Coronary artery (tissue), 2 donors: ENCODE measurements around the gene ELF1.
"Not testable (repeated sequence)": the region's sequence is repeated elsewhere in the genome, so short reads cannot be mapped to it uniquely, and the experiment has no call there.

ENCODE experiments used
- DNase-seq: peaks from one replicate; pipeline ENCODE4 v3.0.0-alpha.2; 2017; ENCODE audit warnings: low spot score
- H3K27ac ChIP-seq, 2 donors: fragments of 200-600 bp; sonication (generic); one replicate each; pipeline ENCODE4 v1.5.1; 2016 to 2019
- H3K4me3 ChIP-seq: fragments of 200-600 bp; sonication (generic); 2 replicates; pipeline ENCODE4 v1.5.1; 2016; ENCODE audit warnings: mild to moderate bottlenecking, moderate library complexity
- TF ChIP-seq, protein P1 (sequence below): fragments of 200-600 bp; sonication (generic); IDR thresholded peaks from one replicate; pipeline ENCODE4 v1.5.1; 2019; ENCODE audit warnings: antibody characterized with exemption

The ELF1 gene

DNA sequence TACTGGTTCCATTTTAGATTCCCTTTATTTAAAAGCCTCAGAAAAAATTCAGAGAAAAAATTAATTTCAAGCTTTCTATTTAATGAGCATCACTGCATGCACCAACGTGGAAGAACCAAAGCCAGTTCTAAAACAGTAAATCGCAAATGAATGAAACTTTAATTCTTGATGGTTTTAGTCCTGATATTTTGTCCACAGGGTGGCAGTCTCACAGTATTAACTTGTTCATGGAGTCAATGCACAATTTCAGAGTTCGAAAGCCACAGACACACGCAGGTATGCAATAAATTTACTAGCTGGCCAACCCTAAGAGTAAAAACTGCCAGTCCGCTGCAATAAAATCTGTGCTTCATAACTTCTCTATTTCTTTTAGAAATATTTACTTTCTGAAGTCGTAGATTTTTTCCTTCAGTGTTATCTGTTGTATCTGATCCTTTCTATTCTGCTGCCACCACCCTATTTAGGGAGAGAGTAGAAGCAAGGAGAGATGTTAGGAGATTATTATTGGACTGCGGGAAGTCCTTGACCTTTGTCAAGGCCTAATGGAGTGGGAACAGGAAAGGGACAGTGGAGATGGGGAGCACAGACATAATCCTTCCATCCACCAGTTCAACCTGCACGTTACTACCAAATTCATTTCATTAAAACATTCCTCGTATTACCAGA is 35.2 kb upstream of the ELF1 start:
- TF ChIP-seq, protein P1, sequence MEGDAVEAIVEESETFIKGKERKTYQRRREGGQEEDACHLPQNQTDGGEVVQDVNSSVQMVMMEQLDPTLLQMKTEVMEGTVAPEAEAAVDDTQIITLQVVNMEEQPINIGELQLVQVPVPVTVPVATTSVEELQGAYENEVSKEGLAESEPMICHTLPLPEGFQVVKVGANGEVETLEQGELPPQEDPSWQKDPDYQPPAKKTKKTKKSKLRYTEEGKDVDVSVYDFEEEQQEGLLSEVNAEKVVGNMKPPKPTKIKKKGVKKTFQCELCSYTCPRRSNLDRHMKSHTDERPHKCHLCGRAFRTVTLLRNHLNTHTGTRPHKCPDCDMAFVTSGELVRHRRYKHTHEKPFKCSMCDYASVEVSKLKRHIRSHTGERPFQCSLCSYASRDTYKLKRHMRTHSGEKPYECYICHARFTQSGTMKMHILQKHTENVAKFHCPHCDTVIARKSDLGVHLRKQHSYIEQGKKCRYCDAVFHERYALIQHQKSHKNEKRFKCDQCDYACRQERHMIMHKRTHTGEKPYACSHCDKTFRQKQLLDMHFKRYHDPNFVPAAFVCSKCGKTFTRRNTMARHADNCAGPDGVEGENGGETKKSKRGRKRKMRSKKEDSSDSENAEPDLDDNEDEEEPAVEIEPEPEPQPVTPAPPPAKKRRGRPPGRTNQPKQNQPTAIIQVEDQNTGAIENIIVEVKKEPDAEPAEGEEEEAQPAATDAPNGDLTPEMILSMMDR = no peak
- H3K4me3 ChIP-seq = no peak overlapping the region
- no peak for DNase-seq
- peak overlapping the region in 1 of 2 donors; percentile 57 for H3K27ac ChIP-seq

DNA sequence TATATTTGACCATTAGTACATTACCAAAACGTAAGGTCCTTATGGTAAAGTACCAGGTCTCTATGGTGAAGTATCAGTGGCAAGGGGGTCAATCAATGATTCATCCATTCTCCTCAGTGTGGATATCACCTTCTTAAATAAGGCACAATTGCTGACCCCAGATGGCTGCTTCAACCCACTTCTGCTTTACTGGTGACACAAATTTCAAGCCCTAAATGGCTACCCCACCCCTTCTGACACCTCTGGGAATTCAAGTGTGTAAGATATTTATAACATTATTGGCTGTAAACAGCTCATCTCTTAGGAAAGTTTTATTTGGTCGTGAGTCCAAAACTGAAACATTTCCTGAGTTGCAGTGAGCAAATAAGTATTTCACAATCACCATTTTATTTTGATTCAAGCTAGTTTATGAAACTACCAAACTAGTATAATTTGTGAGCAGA is 34.3 kb upstream of the ELF1 start:
- TF ChIP-seq, protein P1 = no peak
- no peak for DNase-seq
- Histone ChIP-seq H3K4me3 (no peak overlapping the region), H3K27ac (peak overlapping the region in 1 of 2 donors; percentile 62)

DNA sequence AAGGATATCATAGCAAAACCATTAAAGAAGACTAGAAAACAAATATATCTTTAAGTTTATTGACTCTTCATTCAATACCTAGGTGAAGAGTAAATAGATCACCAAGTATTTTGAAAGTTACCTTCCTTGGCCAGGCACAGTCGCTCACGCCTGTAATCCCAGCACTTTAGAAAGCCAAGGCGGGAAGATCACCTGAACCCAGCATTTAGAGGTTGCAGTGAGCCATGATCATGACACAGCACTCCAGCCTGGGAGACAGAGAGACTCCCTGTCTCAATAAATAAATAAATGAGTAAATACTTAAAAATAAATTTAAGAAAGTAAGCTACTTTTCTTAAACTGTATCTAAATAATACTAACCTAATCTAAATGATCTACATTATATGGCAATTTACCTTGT is 33.3 kb upstream of the ELF1 start:
- no peak for DNase-seq
- TF ChIP-seq, protein P1 = no peak
- H3K4me3 ChIP-seq = no peak overlapping the region
- H3K27ac ChIP-seq = no peak overlapping the region

DNA sequence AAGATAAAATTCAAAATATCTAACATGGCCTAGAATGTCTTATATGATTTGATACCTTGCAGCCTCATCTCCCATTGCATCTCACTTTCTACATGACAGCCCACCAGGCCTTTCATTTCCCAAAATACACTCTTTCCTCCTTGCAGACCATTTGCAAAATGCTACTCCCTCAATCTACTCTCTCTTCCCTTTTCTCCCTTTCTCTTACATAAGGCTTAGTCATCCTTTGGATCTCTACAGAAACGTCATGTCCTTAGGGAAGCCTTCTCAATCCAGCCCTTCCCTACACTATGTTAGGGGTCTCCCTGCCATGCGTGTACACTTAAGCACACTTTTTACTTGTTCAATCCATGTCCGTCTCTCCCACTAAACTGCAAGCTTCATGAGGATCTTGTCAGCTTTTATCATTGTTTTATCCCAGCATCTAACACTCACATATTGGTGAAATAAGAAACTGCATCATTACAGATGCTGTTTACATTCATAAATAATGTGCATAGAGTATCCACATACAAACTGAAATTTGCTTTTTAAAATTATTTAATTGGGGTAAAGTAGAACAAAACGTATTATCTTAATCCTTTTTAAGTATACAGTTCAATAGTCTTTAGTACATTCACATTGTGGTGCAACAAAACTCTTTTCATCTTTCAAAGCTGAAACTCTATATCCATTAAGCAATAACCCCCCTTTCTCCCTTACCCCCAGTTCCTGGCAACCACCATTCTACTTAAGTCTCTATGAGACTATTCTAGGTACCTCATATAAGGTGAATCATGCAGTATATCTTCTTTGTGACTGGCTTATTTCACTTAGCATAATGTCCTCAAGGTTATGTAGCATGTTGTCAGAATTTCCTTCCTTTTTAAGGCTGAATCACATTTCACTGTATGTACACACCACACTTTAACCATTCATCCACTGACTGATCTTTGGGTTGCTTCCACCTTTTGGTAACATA is 30.6 kb upstream of the ELF1 start:
- TF ChIP-seq, protein P1 = no peak
- no peak overlapping the region for H3K27ac ChIP-seq
- no peak overlapping the region for H3K4me3 ChIP-seq
- no peak for DNase-seq

DNA sequence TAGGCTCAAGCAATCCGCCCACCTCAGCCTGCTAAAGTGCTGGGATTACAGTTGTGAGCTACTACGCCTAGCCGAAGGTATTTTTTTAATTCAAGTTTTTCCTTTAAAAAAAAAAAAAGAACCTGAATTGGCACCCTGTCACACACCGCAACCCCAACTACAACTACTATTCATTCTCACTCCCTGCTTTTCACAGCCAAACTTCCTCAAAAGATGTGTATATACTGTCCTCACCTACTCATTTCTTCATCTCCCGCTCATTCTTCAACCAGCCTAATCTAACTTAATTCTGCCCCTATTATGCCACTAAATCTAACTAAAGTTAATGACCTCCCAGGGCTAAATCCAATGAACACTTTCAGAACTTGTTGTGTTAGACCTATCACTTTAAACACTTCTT is 29.5 kb upstream of the ELF1 start:
- Histone ChIP-seq H3K27ac (no peak overlapping the region), H3K4me3 (no peak overlapping the region)
- DNase-seq = no peak
- TF ChIP-seq, protein P1 = no peak

DNA sequence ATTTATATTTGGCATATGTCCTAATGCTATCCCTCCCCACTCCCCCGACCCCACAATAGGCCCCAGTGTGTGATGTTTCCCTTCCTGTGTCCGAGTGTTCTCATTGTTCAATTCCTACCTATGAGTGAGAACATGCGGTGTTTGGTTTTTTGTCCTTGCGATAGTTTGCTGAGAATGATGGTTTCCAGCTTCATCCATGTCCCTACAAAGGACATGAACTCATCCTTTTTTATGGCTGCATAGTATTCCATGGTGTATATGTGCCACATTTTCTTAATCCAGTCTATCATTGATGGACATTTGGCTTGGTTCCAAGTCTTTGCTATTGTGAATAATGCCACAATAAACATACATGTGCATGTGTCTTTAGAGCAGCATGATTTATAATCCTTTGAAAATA is 23.3 kb upstream of the ELF1 start:
- not testable (repeated sequence) for H3K4me3 ChIP-seq, DNase-seq, H3K27ac ChIP-seq

DNA sequence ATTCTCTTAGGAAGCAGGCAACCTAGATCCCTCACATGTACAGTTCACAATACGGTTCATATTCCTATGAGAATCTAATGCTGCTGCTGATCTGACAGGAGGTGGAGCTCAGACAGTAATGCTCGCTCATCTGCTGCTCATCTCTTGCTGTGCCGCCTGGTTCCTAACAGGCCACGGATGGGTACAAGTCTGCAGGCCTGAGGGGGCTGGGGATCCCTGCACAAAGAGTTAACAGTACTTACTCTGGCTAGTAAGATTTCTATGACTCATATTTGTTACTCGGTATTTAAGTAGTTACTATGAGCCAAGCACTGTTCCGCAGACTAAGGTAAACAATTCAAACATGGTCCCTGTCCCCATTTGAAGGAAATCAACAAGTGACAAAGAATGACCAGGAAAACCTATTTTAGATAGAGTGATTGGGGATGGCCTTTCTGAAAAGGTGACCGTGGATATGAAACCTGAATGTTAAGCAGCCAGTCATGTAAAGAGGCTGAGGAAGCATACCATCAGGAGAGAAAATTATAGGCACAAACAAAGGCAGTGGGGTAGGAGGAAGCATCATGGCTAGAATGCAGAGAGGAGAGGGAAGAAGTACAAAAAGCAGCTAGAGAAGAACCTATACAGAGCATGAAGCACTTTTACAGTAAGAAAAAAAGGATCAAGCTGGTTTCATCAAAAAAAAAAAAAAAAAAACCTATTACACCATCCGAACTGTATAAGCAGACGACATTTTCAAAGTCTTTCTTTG is 21.6 kb upstream of the ELF1 start:
- Histone ChIP-seq H3K27ac (no peak overlapping the region), H3K4me3 (no peak overlapping the region)
- DNase-seq = no peak
- TF ChIP-seq, protein P1 = no peak
